Left kidney (tissue), 2 donors: ENCODE data around the gene SEMA5B. TPM values are rescaled to one million over a fixed set of nuclear protein-coding genes. Genes with fewer than 3 reads are reported as not detected.

Experiments
- DNase-seq: peaks from one replicate; pipeline ENCODE4 v3.0.0-alpha.2; 2013
- polyA plus RNA-seq: library from polyadenylated mRNA; unstranded; fragments of 120-200 nt; gene quantifications from one replicate; pipeline ENCODE4 v1.2.1, GENCODE V29; 2013; ENCODE audit not compliant: insufficient read length

SEMA5B gene
- polyA plus RNA-seq, 1 donor = 28.1 TPM

GRCh38 chr3:122996038-122996580 lies 31.5 kb downstream of the SEMA5B start:
- DNase-seq = no peak

- DNase-seq = no peak
Observed at GRCh38 chr3:122994954-122995353, 32.6 kb downstream of the SEMA5B start.

GRCh38 chr3:122993124-122993978 lies 34.2 kb downstream of the SEMA5B start:
- no peak for DNase-seq

GRCh38 chr3:122992676-122993075 lies 34.9 kb downstream of the SEMA5B start:
- no peak for DNase-seq

- no peak for DNase-seq
Observed at GRCh38 chr3:122992133-122992532, 35.4 kb downstream of the SEMA5B start.

- DNase-seq = no peak
Observed at GRCh38 chr3:122991236-122991985, 36.2 kb downstream of the SEMA5B start.

- no peak for DNase-seq
Observed at GRCh38 chr3:122989856-122990575, 37.5 kb downstream of the SEMA5B start.

GRCh38 chr3:122988508-122988907 lies 39.1 kb downstream of the SEMA5B start:
- DNase-seq = no peak

- no peak for DNase-seq
Observed at GRCh38 chr3:122987736-122988319, 39.7 kb downstream of the SEMA5B start.

- DNase-seq = no peak
Observed at GRCh38 chr3:122987231-122987630, 40.3 kb downstream of the SEMA5B start.

- no peak for DNase-seq
Observed at GRCh38 chr3:122986693-122987179, 40.8 kb downstream of the SEMA5B start.

GRCh38 chr3:122985539-122985938 lies 42.0 kb downstream of the SEMA5B start:
- no peak for DNase-seq

GRCh38 chr3:122984650-122985049 lies 42.9 kb downstream of the SEMA5B start:
- no peak for DNase-seq

- no peak for DNase-seq
Observed at GRCh38 chr3:122984007-122984406, 43.6 kb downstream of the SEMA5B start.

- DNase-seq = no peak
Observed at GRCh38 chr3:122982216-122983185, 45.1 kb downstream of the SEMA5B start.

GRCh38 chr3:122979211-122979610 lies 48.4 kb downstream of the SEMA5B start:
- no peak for DNase-seq

- no peak for DNase-seq
Observed at GRCh38 chr3:122978569-122978968, 49.0 kb downstream of the SEMA5B start.

GRCh38 chr3:122977746-122978466 lies 49.7 kb downstream of the SEMA5B start:
- peak; percentile 73 for DNase-seq

- no peak for DNase-seq
Observed at GRCh38 chr3:122975924-122976293, 51.7 kb downstream of the SEMA5B start.
